ENCODE measurements around the gene GRPEL2.
"Not testable (repeated sequence)": the region's sequence is repeated elsewhere in the genome, so short reads cannot be mapped to it uniquely, and the experiment has no call there.

Gene GRPEL2

GRCh38 chr5:149376711-149377447, 31.6 kb downstream of the GRPEL2 start:
- DNase-seq (ENCODE audit: low spot score): no peak

GRCh38 chr5:149378241-149378820, 33.0 kb downstream of the GRPEL2 start:
- DNase-seq (ENCODE audit: low spot score): no peak

- no peak for DNase-seq (ENCODE audit: low spot score)
Observed at GRCh38 chr5:149379177-149379761, 34.0 kb downstream of the GRPEL2 start, which contains the start of gene IL17B. Gene IL17B, minus strand, starts transcription at chr5:149379292. Its CDS starts 67 bp downstream, at chr5:149379225.

- no peak for DNase-seq (ENCODE audit: low spot score)
Observed at GRCh38 chr5:149379818-149380374, 34.6 kb downstream of the GRPEL2 start.

GRCh38 chr5:149380466-149381121, 35.3 kb downstream of the GRPEL2 start:
- DNase-seq (ENCODE audit: low spot score): no peak

GRCh38 chr5:149381261-149381985, 36.1 kb downstream of the GRPEL2 start:
- DNase-seq (ENCODE audit: low spot score): no peak

- DNase-seq (ENCODE audit: low spot score): peak; percentile 71
Observed at GRCh38 chr5:149381986-149382338, 36.7 kb downstream of the GRPEL2 start.

- DNase-seq (ENCODE audit: low spot score): no peak
Observed at GRCh38 chr5:149382517-149383220, 37.4 kb downstream of the GRPEL2 start.

GRCh38 chr5:149383399-149383798, 38.1 kb downstream of the GRPEL2 start:
- no peak for DNase-seq (ENCODE audit: low spot score)

GRCh38 chr5:149386166-149386565, 40.9 kb downstream of the GRPEL2 start:
- DNase-seq (ENCODE audit: low spot score): no peak

- DNase-seq (ENCODE audit: low spot score): no peak
Observed at GRCh38 chr5:149387081-149387631, 41.9 kb downstream of the GRPEL2 start.

- DNase-seq (ENCODE audit: low spot score): no peak
Observed at GRCh38 chr5:149387982-149388381, 42.7 kb downstream of the GRPEL2 start.

- no peak for DNase-seq (ENCODE audit: low spot score)
Observed at GRCh38 chr5:149388498-149389190, 43.3 kb downstream of the GRPEL2 start.

GRCh38 chr5:149389552-149390495, 44.5 kb downstream of the GRPEL2 start:
- DNase-seq (ENCODE audit: low spot score): no peak

- not testable (repeated sequence) for DNase-seq (ENCODE audit: low spot score)
Observed at GRCh38 chr5:149391076-149391475, 45.8 kb downstream of the GRPEL2 start.

- DNase-seq (ENCODE audit: low spot score): no peak
Observed at GRCh38 chr5:149391524-149391923, 46.2 kb downstream of the GRPEL2 start.

GRCh38 chr5:149392718-149393117, 47.4 kb downstream of the GRPEL2 start:
- no peak for DNase-seq (ENCODE audit: low spot score)

- DNase-seq (ENCODE audit: low spot score): not testable (repeated sequence)
Observed at GRCh38 chr5:149394996-149395395, 49.7 kb downstream of the GRPEL2 start.

- no peak for DNase-seq (ENCODE audit: low spot score)
Observed at GRCh38 chr5:149397530-149397929, 52.2 kb downstream of the GRPEL2 start.

All from NAMALWA (cell line).